Bronchial epithelial cell (primary cell): ENCODE results near the gene GAK. TPM values are rescaled to one million over a fixed set of nuclear protein-coding genes. Genes with fewer than 3 reads are reported as not detected.
A peak's percentile ranks its signal among the peaks of the same experiment; 100 is the strongest.

Experiments used
- DNase-seq: peaks from one replicate; pipeline ENCODE4 v3.0.0-alpha.2; 2010; ENCODE audit warnings: low read depth
- FAIRE-seq: peaks from 2 replicates; lab custom pipeline; 2011; peaks lifted over from hg19 to GRCh38; lab: Jason Lieb, UNC
- H3K27me3 ChIP-seq: 2 replicates; pipeline ENCODE4 v1.5.1; 2011; ENCODE audit warnings: low read length; ENCODE audit not compliant: control insufficient read depth, insufficient read depth
- H3K36me3 ChIP-seq: 2 replicates; pipeline ENCODE4 v1.5.1; 2011; ENCODE audit warnings: low read length; ENCODE audit not compliant: control insufficient read depth, insufficient read depth
- H3K4me3 ChIP-seq: 2 replicates; pipeline ENCODE4 v1.5.1; 2011; ENCODE audit warnings: mild to moderate bottlenecking, low read depth, low read length, control low read depth
- total RNA-seq: library from RNA; depleted of rRNA; stranded (reverse); fragments of >200 nt; gene quantifications from 2 replicates; pipeline ENCODE4 v1.2.1, GENCODE V29; 2014
- TF ChIP-seq, protein P1 (sequence below): IDR thresholded peaks from 2 replicates; pipeline ENCODE4 v1.5.1; 2011; ENCODE audit warnings: mild to moderate bottlenecking, moderate library complexity, low read length, control low read depth, inconsistent platforms; ENCODE audit not compliant: insufficient read depth, severe bottlenecking

The GAK gene
- total RNA-seq, 1 donor from 2014 or later = 52.9 TPM

DNA sequence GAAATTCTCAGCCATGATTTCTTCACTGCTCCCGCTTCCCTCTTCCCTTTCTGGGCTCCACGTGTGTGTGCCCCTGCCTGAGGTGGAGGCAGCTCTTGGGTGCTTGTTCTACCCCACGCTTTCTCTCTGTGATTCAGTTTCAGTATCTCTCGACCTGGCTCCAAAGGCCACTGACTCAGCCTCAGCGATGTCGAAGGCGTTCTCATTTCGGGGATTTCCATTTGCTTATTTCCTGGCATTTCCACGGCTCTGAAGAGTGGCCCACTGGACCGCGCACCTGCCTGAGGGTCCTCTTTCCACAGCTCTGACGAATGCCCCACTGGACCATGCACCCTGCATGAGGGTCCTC, 52.4 kb downstream of the GAK start:
- no peak overlapping the region for H3K4me3 ChIP-seq
- DNase-seq (no peak), FAIRE-seq (no peak)
- H3K27me3 ChIP-seq = no peaks in the 10 kb centered on the region
- peaks cover 44% of the 10 kb centered on the region for H3K36me3 ChIP-seq
- TF ChIP-seq, protein P1, sequence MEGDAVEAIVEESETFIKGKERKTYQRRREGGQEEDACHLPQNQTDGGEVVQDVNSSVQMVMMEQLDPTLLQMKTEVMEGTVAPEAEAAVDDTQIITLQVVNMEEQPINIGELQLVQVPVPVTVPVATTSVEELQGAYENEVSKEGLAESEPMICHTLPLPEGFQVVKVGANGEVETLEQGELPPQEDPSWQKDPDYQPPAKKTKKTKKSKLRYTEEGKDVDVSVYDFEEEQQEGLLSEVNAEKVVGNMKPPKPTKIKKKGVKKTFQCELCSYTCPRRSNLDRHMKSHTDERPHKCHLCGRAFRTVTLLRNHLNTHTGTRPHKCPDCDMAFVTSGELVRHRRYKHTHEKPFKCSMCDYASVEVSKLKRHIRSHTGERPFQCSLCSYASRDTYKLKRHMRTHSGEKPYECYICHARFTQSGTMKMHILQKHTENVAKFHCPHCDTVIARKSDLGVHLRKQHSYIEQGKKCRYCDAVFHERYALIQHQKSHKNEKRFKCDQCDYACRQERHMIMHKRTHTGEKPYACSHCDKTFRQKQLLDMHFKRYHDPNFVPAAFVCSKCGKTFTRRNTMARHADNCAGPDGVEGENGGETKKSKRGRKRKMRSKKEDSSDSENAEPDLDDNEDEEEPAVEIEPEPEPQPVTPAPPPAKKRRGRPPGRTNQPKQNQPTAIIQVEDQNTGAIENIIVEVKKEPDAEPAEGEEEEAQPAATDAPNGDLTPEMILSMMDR = no peak

DNA sequence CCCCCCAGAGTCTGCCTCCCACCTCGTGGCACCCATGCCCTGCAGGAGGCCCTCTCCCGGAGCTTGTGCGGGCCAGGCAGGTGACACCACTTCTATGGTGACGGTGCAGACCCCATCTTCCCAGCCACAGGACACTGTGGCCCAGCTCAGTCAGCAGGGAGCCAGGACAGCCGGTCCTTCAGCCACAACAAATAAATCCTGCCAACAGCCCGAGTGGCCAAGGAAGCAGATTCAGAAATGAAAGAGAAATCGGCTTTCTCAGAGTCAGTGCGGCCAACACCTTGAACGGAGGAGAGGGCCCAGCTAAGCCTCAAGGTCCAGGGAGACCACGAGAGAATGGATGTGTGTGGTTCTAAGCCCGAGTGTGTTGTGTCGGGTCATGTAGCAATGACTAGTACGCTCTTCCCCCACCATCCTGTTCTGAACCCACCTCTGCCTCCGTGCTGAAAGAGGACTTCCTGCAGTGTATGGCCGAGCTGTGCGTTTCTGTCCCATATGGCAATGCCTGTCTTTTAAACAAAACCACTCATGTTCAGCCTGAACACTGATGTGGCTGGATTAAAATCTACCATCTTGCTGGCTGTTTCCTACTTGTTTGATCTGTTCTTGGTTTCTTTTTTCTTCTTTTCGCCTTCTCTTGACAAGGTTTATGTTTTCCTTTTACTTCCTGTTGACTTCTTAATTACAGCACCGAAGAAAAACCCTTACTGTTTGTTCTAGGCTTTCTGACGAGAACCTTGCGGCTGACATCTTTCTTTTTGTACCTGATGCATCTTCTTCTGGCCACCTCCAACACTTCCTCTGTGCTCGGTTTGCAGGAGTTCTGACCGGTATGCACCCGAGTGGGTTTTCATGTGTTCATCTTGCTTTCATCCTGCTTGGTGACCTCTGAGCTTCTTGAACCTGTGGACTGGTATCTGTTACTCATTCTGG, 53.1 kb downstream of the GAK start:
- peak; percentile 60 for FAIRE-seq
- Histone ChIP-seq H3K27me3 (no peaks in the 10 kb centered on the region), H3K36me3 (peaks cover 42% of the 10 kb centered on the region), H3K4me3 (no peak overlapping the region)
- TF ChIP-seq, protein P1 = no peak
- no peak for DNase-seq

DNA sequence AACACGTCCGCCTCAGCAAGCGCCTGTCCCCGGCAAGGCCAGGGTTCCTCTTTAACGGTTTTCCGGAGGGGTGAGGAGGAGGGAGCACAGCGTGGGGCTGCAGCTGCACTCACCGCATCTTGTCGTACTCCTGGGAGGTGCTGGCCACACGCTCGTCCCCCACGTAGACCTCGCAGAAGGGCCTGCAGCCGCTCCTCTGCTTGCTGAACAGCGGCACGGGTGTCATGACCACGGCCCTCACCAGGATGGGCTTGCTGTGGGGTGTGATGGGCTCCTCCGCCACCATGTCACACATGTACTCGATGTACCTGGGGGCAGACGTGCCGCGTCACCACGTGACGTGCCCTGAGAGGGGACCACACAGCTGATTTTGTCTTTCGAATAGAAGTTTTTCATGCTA, 54.6 kb downstream of the GAK start:
- H3K4me3 ChIP-seq = no peak overlapping the region
- DNase-seq = no peak
- peaks cover 36% of the 10 kb centered on the region for H3K36me3 ChIP-seq
- FAIRE-seq = no peak
- TF ChIP-seq, protein P1 = no peak
- no peaks in the 10 kb centered on the region for H3K27me3 ChIP-seq

DNA sequence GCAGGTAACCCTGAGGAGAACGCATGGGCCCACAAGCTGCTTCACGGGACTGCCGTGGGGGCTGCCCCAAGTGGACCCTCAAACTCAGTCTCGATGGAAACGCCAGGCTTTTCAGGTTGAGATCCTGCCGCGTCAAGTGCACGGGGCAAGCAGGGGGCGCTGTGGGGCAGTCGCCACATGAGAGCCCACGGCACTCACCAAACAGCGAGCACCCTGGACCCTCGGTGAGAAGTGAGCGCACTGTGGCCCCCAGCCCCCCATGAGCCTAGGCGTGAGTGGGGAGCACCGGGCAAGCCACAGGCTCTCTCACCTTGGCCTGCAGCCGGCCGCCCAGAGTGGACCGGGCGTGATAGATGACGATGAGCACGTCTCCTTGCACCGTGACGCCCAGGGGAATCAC, 55.3 kb downstream of the GAK start:
- H3K27me3 ChIP-seq = no peaks in the 10 kb centered on the region
- no peak overlapping the region for H3K4me3 ChIP-seq
- H3K36me3 ChIP-seq = peaks cover 32% of the 10 kb centered on the region
- DNase-seq (no peak), FAIRE-seq (no peak)
- TF ChIP-seq, protein P1 = peak; percentile 22

GRCh38 chr4:875818-876423, 56.2 kb downstream of the GAK start:
- no peak overlapping the region for H3K4me3 ChIP-seq
- TF ChIP-seq, protein P1 = no peak
- FAIRE-seq (no peak), DNase-seq (no peak)
- peaks cover 26% of the 10 kb centered on the region for H3K36me3 ChIP-seq
- H3K27me3 ChIP-seq = no peaks in the 10 kb centered on the region
